Calu3 (cell line): Measurements from ENCODE around the gene SDCCAG8. TPM values are rescaled to one million over a fixed set of nuclear protein-coding genes. Genes with fewer than 3 reads are reported as not detected.
A peak's percentile ranks its signal among the peaks of the same experiment; 100 is the strongest.

ENCODE experiments used
- BruUV-seq: library from RNA; stranded (reverse); fragments of 400-500 nt; replicated peaks from 2 replicates; lab custom pipeline; 2021; lab: Mats Ljungman, UMichigan
- CTCF ChIA-PET: fragments of 300-600 bp; sonication (Branson Sonifier 250); formaldehyde crosslinking; loops from one replicate; lab custom pipeline; 2022; ENCODE audit warnings: antibody characterized with exemption; lab: Charles Lee
- DNase-seq: peaks from one replicate; pipeline ENCODE4 v3.0.0; 2022
- H3K27ac Mint-ChIP-seq: one replicate; pipeline ENCODE4 v1.8.0; 2022; ENCODE audit warnings: mixed read lengths; ENCODE audit not compliant: unreplicated experiment
- H3K27me3 Mint-ChIP-seq: one replicate; pipeline ENCODE4 v1.8.0; 2022; ENCODE audit warnings: mixed read lengths; ENCODE audit not compliant: unreplicated experiment
- H3K36me3 Mint-ChIP-seq: one replicate; pipeline ENCODE4 v1.8.0; 2022; ENCODE audit warnings: mild to moderate bottlenecking, moderate library complexity, mixed read lengths; ENCODE audit not compliant: insufficient read depth, unreplicated experiment
- H3K4me1 Mint-ChIP-seq: one replicate; pipeline ENCODE4 v1.8.0; 2022; ENCODE audit warnings: mild to moderate bottlenecking, low read depth, mixed read lengths; ENCODE audit not compliant: unreplicated experiment
- H3K4me3 Mint-ChIP-seq: one replicate; pipeline ENCODE4 v1.8.0; 2022; ENCODE audit warnings: mild to moderate bottlenecking, low read depth, moderate library complexity, mixed read lengths; ENCODE audit not compliant: unreplicated experiment
- H3K9me3 Mint-ChIP-seq: one replicate; pipeline ENCODE4 v1.8.0; 2022; ENCODE audit warnings: low read depth, mixed read lengths; ENCODE audit not compliant: unreplicated experiment
- intact Hi-C: fragments of 100-400 bp; cut with micrococcal nuclease; formaldehyde crosslinking; loops from one replicate; pipeline ENCODE4 v1.10.0; 2022; ENCODE audit not compliant: unreplicated experiment
- total RNA-seq: library from RNA; stranded (reverse); gene quantifications from 2 replicates; pipeline ENCODE4 v1.2.3, GENCODE V29; 2022
- TF ChIP-seq, protein P1 (sequence below): fragments of 200-600 bp; IDR thresholded peaks from one replicate; pipeline ENCODE4 v1.8.0; 2022; ENCODE audit warnings: antibody characterized with exemption; ENCODE audit not compliant: unreplicated experiment

The SDCCAG8 gene
- total RNA-seq, 1 experiment from 2014 or later = 67.3 TPM

- Mint-ChIP-seq H3K9me3 (no peaks in the 10 kb centered on the region), H3K4me3 (no peak overlapping the region), H3K27ac (no peak overlapping the region), H3K4me1 (peaks cover under 1% of the 10 kb centered on the region), H3K27me3 (no peaks in the 10 kb centered on the region), H3K36me3 (no peaks in the 10 kb centered on the region)
- no peak for DNase-seq
- BruUV-seq = no TSS peak
- CTCF ChIA-PET = no interaction called here
- TF ChIP-seq, protein P1, sequence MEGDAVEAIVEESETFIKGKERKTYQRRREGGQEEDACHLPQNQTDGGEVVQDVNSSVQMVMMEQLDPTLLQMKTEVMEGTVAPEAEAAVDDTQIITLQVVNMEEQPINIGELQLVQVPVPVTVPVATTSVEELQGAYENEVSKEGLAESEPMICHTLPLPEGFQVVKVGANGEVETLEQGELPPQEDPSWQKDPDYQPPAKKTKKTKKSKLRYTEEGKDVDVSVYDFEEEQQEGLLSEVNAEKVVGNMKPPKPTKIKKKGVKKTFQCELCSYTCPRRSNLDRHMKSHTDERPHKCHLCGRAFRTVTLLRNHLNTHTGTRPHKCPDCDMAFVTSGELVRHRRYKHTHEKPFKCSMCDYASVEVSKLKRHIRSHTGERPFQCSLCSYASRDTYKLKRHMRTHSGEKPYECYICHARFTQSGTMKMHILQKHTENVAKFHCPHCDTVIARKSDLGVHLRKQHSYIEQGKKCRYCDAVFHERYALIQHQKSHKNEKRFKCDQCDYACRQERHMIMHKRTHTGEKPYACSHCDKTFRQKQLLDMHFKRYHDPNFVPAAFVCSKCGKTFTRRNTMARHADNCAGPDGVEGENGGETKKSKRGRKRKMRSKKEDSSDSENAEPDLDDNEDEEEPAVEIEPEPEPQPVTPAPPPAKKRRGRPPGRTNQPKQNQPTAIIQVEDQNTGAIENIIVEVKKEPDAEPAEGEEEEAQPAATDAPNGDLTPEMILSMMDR = no peak
- intact Hi-C loops = no loop called here
These were observed 287.7 kb downstream of the SDCCAG8 start for GRCh38 chr1:243543501-243543900.

DNA sequence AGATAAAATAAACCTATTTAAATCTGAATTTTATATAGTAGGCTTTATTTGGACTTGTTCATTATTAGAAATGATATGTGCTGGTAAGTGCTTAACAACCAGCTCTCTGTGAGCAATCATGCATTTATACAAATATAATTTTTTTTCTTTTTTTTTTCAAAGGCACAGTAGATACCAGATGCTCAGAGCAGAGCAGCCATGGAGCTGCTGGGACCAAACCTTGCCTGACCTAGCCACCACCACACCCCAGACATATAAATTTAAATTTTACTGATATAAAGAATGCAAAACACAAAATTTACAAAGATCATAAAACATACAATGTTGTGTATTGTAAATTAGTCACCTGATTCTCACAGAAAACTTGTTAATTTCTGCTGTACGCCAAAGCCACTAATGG, 290.6 kb downstream of the SDCCAG8 start:
- Mint-ChIP-seq H3K4me3 (no peak overlapping the region), H3K9me3 (no peaks in the 10 kb centered on the region), H3K36me3 (no peaks in the 10 kb centered on the region), H3K27ac (no peak overlapping the region), H3K27me3 (no peaks in the 10 kb centered on the region), H3K4me1 (peaks cover 21% of the 10 kb centered on the region)
- no peak for DNase-seq
- CTCF ChIA-PET = no interaction called here
- TF ChIP-seq, protein P1 = no peak
- BruUV-seq = no TSS peak
- intact Hi-C loops = no loop called here

- DNase-seq = no peak
- Mint-ChIP-seq H3K4me3 (no peak overlapping the region), H3K27me3 (no peaks in the 10 kb centered on the region), H3K27ac (no peak overlapping the region), H3K4me1 (peaks cover 21% of the 10 kb centered on the region), H3K36me3 (no peaks in the 10 kb centered on the region), H3K9me3 (no peaks in the 10 kb centered on the region)
- CTCF ChIA-PET = no interaction called here
- TF ChIP-seq, protein P1 = no peak
- BruUV-seq = no TSS peak
- intact Hi-C loops = no loop called here
These were observed 292.1 kb downstream of the SDCCAG8 start for GRCh38 chr1:243547891-243548290.

DNA sequence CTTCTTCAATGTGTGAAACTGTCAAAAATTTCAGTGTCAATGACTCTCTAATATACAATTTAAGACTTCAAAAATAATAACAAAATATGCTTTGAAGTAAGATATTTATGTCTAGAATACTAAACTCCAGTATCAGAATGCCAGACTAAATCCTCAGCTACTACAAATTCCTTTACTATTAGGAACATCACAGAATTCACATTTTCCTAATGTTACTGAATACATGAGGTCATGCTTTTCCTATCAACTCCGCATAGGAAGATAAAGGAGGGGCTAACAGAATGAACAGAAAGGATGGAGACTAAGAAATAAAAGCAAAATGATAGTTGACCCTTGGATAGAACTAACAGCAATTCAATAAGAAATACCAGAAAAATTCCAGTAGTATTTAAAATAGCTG, 292.7 kb downstream of the SDCCAG8 start:
- Mint-ChIP-seq H3K27ac (no peak overlapping the region), H3K4me3 (no peak overlapping the region), H3K9me3 (no peaks in the 10 kb centered on the region), H3K27me3 (no peaks in the 10 kb centered on the region), H3K4me1 (peaks cover 21% of the 10 kb centered on the region), H3K36me3 (no peaks in the 10 kb centered on the region)
- no peak for DNase-seq
- TF ChIP-seq, protein P1 = no peak
- intact Hi-C loops = no loop called here
- CTCF ChIA-PET = no interaction called here
- BruUV-seq = no TSS peak

- Mint-ChIP-seq H3K9me3 (no peaks in the 10 kb centered on the region), H3K27ac (peak overlapping the region; percentile 75), H3K27me3 (no peaks in the 10 kb centered on the region), H3K4me1 (peaks cover 21% of the 10 kb centered on the region), H3K36me3 (no peaks in the 10 kb centered on the region), H3K4me3 (peak overlapping the region; percentile 7)
- CTCF ChIA-PET = no interaction called here
- intact Hi-C loops = no loop called here
- BruUV-seq = no TSS peak
- DNase-seq = peak; percentile 32
- TF ChIP-seq, protein P1 = no peak
These were observed 293.3 kb downstream of the SDCCAG8 start for GRCh38 chr1:243549108-243549507.
